Stimulated activated CD4-positive, alpha-beta T cell treated with anti-CD3 and anti-CD28 coated beads, Interleukin-2, amount 100 ng/mL, for 48 hours (primary cell): Measurements from ENCODE around the gene SLC35B1.
"Not testable (repeated sequence)": the region's sequence is repeated elsewhere in the genome, so short reads cannot be mapped to it uniquely, and the experiment has no call there.

Experiments used
- DNase-seq, 2 donors: peaks; one replicate each; pipeline ENCODE4 v3.0.0-alpha.2; 2020

Gene SLC35B1

GRCh38 chr17:49731435-49731831 lies 23.7 kb upstream of the SLC35B1 start:
- DNase-seq: no peak

- no peak for DNase-seq
These were observed 23.1 kb upstream of the SLC35B1 start for GRCh38 chr17:49730785-49731434.

- no peak for DNase-seq
These were observed 22.5 kb upstream of the SLC35B1 start for GRCh38 chr17:49730078-49730784.

GRCh38 chr17:49729069-49729468 lies 21.3 kb upstream of the SLC35B1 start:
- DNase-seq: no peak

GRCh38 chr17:49728425-49728824 lies 20.7 kb upstream of the SLC35B1 start:
- no peak for DNase-seq

GRCh38 chr17:49727380-49727779 lies 19.6 kb upstream of the SLC35B1 start:
- no peak for DNase-seq

GRCh38 chr17:49725452-49726130 lies 17.8 kb upstream of the SLC35B1 start:
- no peak for DNase-seq

GRCh38 chr17:49724552-49724951 lies 16.8 kb upstream of the SLC35B1 start:
- not testable (repeated sequence) for DNase-seq

GRCh38 chr17:49723423-49723822 lies 15.7 kb upstream of the SLC35B1 start:
- DNase-seq: no peak

- DNase-seq: no peak
These were observed 14.3 kb upstream of the SLC35B1 start for GRCh38 chr17:49722066-49722465.

- DNase-seq: peak in 1 of 2 donors; percentile 43
These were observed 9.7 kb upstream of the SLC35B1 start for GRCh38 chr17:49717371-49717861.

GRCh38 chr17:49716668-49717364 lies 9.1 kb upstream of the SLC35B1 start:
- DNase-seq: no peak

GRCh38 chr17:49715717-49716279 lies 8.0 kb upstream of the SLC35B1 start:
- DNase-seq: peak in 1 of 2 donors; percentile 23

- peak; percentile 20 to 23 for DNase-seq
These were observed 7.5 kb upstream of the SLC35B1 start for GRCh38 chr17:49715216-49715615.

- no peak for DNase-seq
These were observed 885 bp upstream of the SLC35B1 start for GRCh38 chr17:49708515-49709183.

GRCh38 chr17:49707246-49707607 lies 537 bp downstream of the SLC35B1 start:
- peak in 1 of 2 donors; percentile 9 for DNase-seq

- no peak for DNase-seq
These were observed 2.5 kb downstream of the SLC35B1 start for GRCh38 chr17:49705254-49705653.

GRCh38 chr17:49703557-49704277 lies 4.0 kb downstream of the SLC35B1 start:
- DNase-seq: no peak

- DNase-seq: no peak
These were observed 6.8 kb downstream of the SLC35B1 start for GRCh38 chr17:49700960-49701359.

GRCh38 chr17:49699966-49700575 lies 7.7 kb downstream of the SLC35B1 start:
- DNase-seq: no peak

GRCh38 chr17:49698005-49698404 lies 9.8 kb downstream of the SLC35B1 start:
- DNase-seq: no peak
